ENCODE data around the gene PLAGL1.
"Not testable (repeated sequence)": the region's sequence is repeated elsewhere in the genome, so short reads cannot be mapped to it uniquely, and the experiment has no call there.

Gene PLAGL1

GRCh38 chr6:143939364-143939763, 68.7 kb downstream of the PLAGL1 start:
- DNase-seq (ENCODE audit: low read depth, low spot score): no peak

- DNase-seq (ENCODE audit: low read depth, low spot score): no peak
These were observed 70.4 kb downstream of the PLAGL1 start for GRCh38 chr6:143937668-143937970.

GRCh38 chr6:143936778-143937667, 71.0 kb downstream of the PLAGL1 start:
- DNase-seq (ENCODE audit: low read depth, low spot score): no peak

- DNase-seq (ENCODE audit: low read depth, low spot score): no peak
These were observed 71.7 kb downstream of the PLAGL1 start for GRCh38 chr6:143936347-143936746.

GRCh38 chr6:143934867-143935266, 73.2 kb downstream of the PLAGL1 start:
- no peak for DNase-seq (ENCODE audit: low read depth, low spot score)

- DNase-seq (ENCODE audit: low read depth, low spot score): no peak
These were observed 73.7 kb downstream of the PLAGL1 start for GRCh38 chr6:143934331-143934730.

- no peak for DNase-seq (ENCODE audit: low read depth, low spot score)
These were observed 78.1 kb downstream of the PLAGL1 start for GRCh38 chr6:143929975-143930374.

GRCh38 chr6:143928853-143929252, 79.2 kb downstream of the PLAGL1 start:
- no peak for DNase-seq (ENCODE audit: low read depth, low spot score)

- DNase-seq (ENCODE audit: low read depth, low spot score): not testable (repeated sequence)
These were observed 91.0 kb downstream of the PLAGL1 start for GRCh38 chr6:143917026-143917425.

- no peak for DNase-seq (ENCODE audit: low read depth, low spot score)
These were observed 95.4 kb downstream of the PLAGL1 start for GRCh38 chr6:143912671-143913070.

- DNase-seq (ENCODE audit: low read depth, low spot score): no peak
These were observed 97.0 kb downstream of the PLAGL1 start for GRCh38 chr6:143911028-143911427.

- DNase-seq (ENCODE audit: low read depth, low spot score): no peak
These were observed 105.2 kb downstream of the PLAGL1 start for GRCh38 chr6:143902827-143903226.

- no peak for DNase-seq (ENCODE audit: low read depth, low spot score)
These were observed 105.9 kb downstream of the PLAGL1 start for GRCh38 chr6:143901885-143902750.

GRCh38 chr6:143900358-143900757, 107.7 kb downstream of the PLAGL1 start:
- no peak for DNase-seq (ENCODE audit: low read depth, low spot score)

GRCh38 chr6:143896126-143896860, 111.8 kb downstream of the PLAGL1 start:
- DNase-seq (ENCODE audit: low read depth, low spot score): no peak

GRCh38 chr6:143894655-143895054, 113.4 kb downstream of the PLAGL1 start:
- DNase-seq (ENCODE audit: low read depth, low spot score): no peak
